ENCODE measurements around the gene BTNL9. TPM values are rescaled to one million over a fixed set of nuclear protein-coding genes. Genes with fewer than 3 reads are reported as not detected.

BTNL9 gene
- total and polyA plus RNA-seq, 2 of the 8 experiments (the other 6 are each of a cell fraction or from before 2014, with no cell fraction given): 0.23 to 0.89 TPM

DNA sequence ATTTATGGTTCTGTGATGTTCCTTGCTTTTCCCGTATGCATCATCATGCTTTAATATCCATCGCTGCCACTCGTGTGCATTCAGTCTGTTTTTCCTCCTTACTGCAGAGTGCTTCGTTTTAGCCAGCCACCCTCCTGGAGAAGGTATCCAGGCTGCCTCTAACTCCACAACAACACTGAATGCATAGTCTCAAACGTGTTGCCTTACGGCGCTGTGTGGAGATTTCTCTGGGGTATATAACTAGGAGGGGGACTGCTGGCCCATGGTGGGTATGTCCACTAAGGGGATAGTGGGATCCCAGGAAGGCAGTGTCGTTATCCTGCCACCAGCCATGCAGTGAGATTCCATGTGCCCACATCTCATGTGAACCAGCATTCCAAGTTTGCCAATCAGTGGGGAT lies 16.4 kb downstream of the BTNL9 start:
- Histone ChIP-seq H2BK5ac (ENCODE audit: low read depth, low read length) (no peak overlapping the region), H3K23ac (ENCODE audit: insufficient read length) (no peak overlapping the region), H4K91ac (replicated peaks; ENCODE audit: insufficient read length, low read length) (no peak overlapping the region), H4K8ac (ENCODE audit: extremely low read depth, insufficient read depth, low read length) (no peak overlapping the region), H3K56ac (replicated peaks; ENCODE audit: insufficient read length, low read depth, low read length) (no peak overlapping the region), H3K14ac (ENCODE audit: insufficient read length) (no peak overlapping the region), H2BK15ac (ENCODE audit: low read length) (no peak overlapping the region), H3K9ac (replicated peaks in 1 of 4; ENCODE audit: extremely low read depth in 1 of 4, low read depth in 3 of 4, low read length in 3 of 4) (no peak overlapping the region), H3K4me2 (ENCODE audit: insufficient read depth in 1 of 2, low read depth in 2 of 2, low read length in 2 of 2) (no peak overlapping the region), H3K27me3 (replicated peaks in 1 of 4; ENCODE audit: control insufficient read depth in 3 of 4, extremely low read depth in 1 of 4, insufficient read depth in 3 of 4, low read length in 3 of 4) (peaks cover 71 to 99% (median 93%) of the 10 kb centered on the region in 4 experiments), H3K79me1 (ENCODE audit: low read depth, low read length) (no peaks in the 10 kb centered on the region), H4K5ac (ENCODE audit: insufficient read length, low read depth, low read length) (no peak overlapping the region), H2BK120ac (replicated peaks; ENCODE audit: low read depth, low read length) (no peak overlapping the region), H3K4ac (replicated peaks; ENCODE audit: insufficient read length, low read depth, low read length) (no peak overlapping the region), H3K4me1 (replicated peaks in 1 of 4; ENCODE audit: control insufficient read depth in 3 of 4, insufficient read depth in 4 of 4, low read length in 3 of 4) (peaks cover 3 to 21% (median 12%) of the 10 kb centered on the region in 4 experiments; a peak in 6 of 7 replicates), H3K4me3 (ENCODE audit: extremely low read depth in 1 of 4, insufficient read depth in 2 of 4, low read depth in 3 of 4, low read length in 4 of 4) (no peak overlapping the region), H3K18ac (ENCODE audit: extremely low read depth, low read length) (no peak overlapping the region), H2AK5ac (ENCODE audit: low read depth, low read length) (no peak overlapping the region), H3K36me3 (ENCODE audit: control insufficient read depth in 2 of 4, insufficient read depth in 4 of 4, low read length in 3 of 4) (peaks cover 0 to 2% (median 0%) of the 10 kb centered on the region in 4 experiments; a peak in 1 of 8 replicates), H3K23me2 (ENCODE audit: low read depth, low read length) (peaks cover 17% of the 10 kb centered on the region; the same call in 1 of the 2 replicates), H2AFZ (ENCODE audit: low read length) (no peak overlapping the region), H3K9me3 (ENCODE audit: insufficient read depth in 2 of 2, low read depth in 1 of 2, low read length in 1 of 2) (no peaks in the 10 kb centered on the region; a peak in 1 of 4 replicates), H3K79me2 (ENCODE audit: control insufficient read depth in 1 of 2, insufficient read depth in 2 of 2, low read length in 2 of 2) (no peaks in the 10 kb centered on the region), H3K27ac (ENCODE audit: low read depth, low read length) (no peak overlapping the region), H4K20me1 (replicated peaks in 1 of 2; ENCODE audit: control insufficient read depth in 1 of 2, insufficient read depth in 2 of 2, low read length in 2 of 2) (peaks cover 4 to 6% of the 10 kb centered on the region in 2 experiments), H2BK12ac (ENCODE audit: low read depth, low read length) (no peak overlapping the region), H2BK20ac (ENCODE audit: low read length) (no peak overlapping the region)
- no peak for DNase-seq (ENCODE audit: low read depth in 1 of 2, low spot score in 2 of 2)
- no peak for TF ChIP-seq POLR2A (IDR thresholded peaks at IDR 0.05; ENCODE audit: control extremely low read depth in 1 of 2, low read depth in 2 of 2, low read length in 2 of 2)
- no peak for TF ChIP-seq SIX5 (IDR thresholded peaks at IDR 0.05; ENCODE audit: low read depth, low read length)
- TF ChIP-seq CTBP2 (IDR thresholded peaks at IDR 0.05; ENCODE audit: borderline replicate concordance, insufficient read depth, insufficient read length, low read length): no peak
- no peak for TF ChIP-seq SP1 (IDR thresholded peaks at IDR 0.05; ENCODE audit: low read depth, low read length)
- no peak for TF ChIP-seq POU5F1 (IDR thresholded peaks at IDR 0.05; ENCODE audit: low read depth, low read length)
- TF ChIP-seq SP2 (IDR thresholded peaks at IDR 0.05; ENCODE audit: low read length): no peak
- TF ChIP-seq HDAC6 (IDR thresholded peaks at IDR 0.05; ENCODE audit: low read depth, low read length): no peak
- TF ChIP-seq SIN3A (conservative IDR thresholded peaks at IDR 0.05 in 1 of 2, IDR thresholded peaks at IDR 0.05 in 1 of 2; ENCODE audit: low read depth in 1 of 2, low read length in 2 of 2): no peak
- 83% methylated on average over 8 of the region's 8 CpGs; no CpG with 5 or more reads in 1 of the 2 experiments for WGBS, 2 experiments (ENCODE audit: extremely low coverage in 1 of 2, insufficient coverage in 1 of 2, insufficient read length in 1 of 2, insufficient replicate concordance in 2 of 2, low coverage in 1 of 2, low lambda C conversion rate in 2 of 2, missing lambda C conversion rate in 1 of 2)
- ChIA-PET POLR2A (ENCODE audit: partially characterized antibody) (no interaction called here), CTCF (ENCODE audit: partially characterized antibody) (no interaction called here)
- FAIRE-seq: no peak
